OCI-LY7 (cell line): Measurements from ENCODE around the gene STAT6. TPM values are rescaled to one million over a fixed set of nuclear protein-coding genes. Genes with fewer than 3 reads are reported as not detected.

Experiments
- BruUV-seq: library from RNA; stranded (reverse); fragments of 400-500 nt; replicated peaks from 2 replicates; lab custom pipeline; 2021; lab: Mats Ljungman, UMichigan
- CTCF ChIA-PET: fragments of 300-600 bp; sonication (Branson Sonifier 250); formaldehyde crosslinking; loops from one replicate; lab custom pipeline; 2022; ENCODE audit warnings: antibody characterized with exemption; ENCODE audit not compliant: unreplicated experiment; lab: Charles Lee
- POLR2A ChIA-PET: fragments of 300-600 bp; sonication (Branson Sonifier 250); formaldehyde crosslinking; loops from one replicate; lab custom pipeline; 2022; ENCODE audit warnings: antibody characterized with exemption; lab: Charles Lee
- DNase-seq: peaks from one replicate; pipeline ENCODE4 v3.0.0-alpha.2; 2015; ENCODE audit warnings: low spot score
- H2AFZ ChIP-seq: fragments of 200-600 bp; sonication (generic), shearing (Covaris generic); 2 replicates; pipeline ENCODE4 v1.6.1; 2014; ENCODE audit warnings: mild to moderate bottlenecking, antibody characterized with exemption, low read length, moderate library complexity
- H3K27ac ChIP-seq: fragments of 200-600 bp; sonication (generic); 2 replicates; pipeline ENCODE4 v1.5.1; 2014; ENCODE audit warnings: mixed run types, low read depth, mild to moderate bottlenecking, moderate library complexity, low read length, inconsistent platforms; ENCODE audit not compliant: poor library complexity, severe bottlenecking
- H3K36me3 ChIP-seq: fragments of 200-600 bp; sonication (generic); 2 replicates; pipeline ENCODE4 v1.6.1; 2014; ENCODE audit warnings: mild to moderate bottlenecking, antibody characterized with exemption, low read length, moderate library complexity, mixed read lengths; ENCODE audit not compliant: insufficient read depth
- H3K4me1 ChIP-seq: fragments of 200-600 bp; sonication (generic); 2 replicates; pipeline ENCODE4 v1.5.1; 2014; ENCODE audit warnings: mild to moderate bottlenecking, low read length; ENCODE audit not compliant: insufficient read depth, poor library complexity, severe bottlenecking
- H3K4me2 ChIP-seq: fragments of 200-600 bp; sonication (generic); 2 replicates; pipeline ENCODE4 v1.6.1; 2014; ENCODE audit warnings: mild to moderate bottlenecking, low read length
- H3K4me3 ChIP-seq: fragments of 200-600 bp; sonication (generic); 2 replicates; pipeline ENCODE4 v1.5.1; 2014; ENCODE audit warnings: mild to moderate bottlenecking, low read depth, low read length; ENCODE audit not compliant: poor library complexity, severe bottlenecking
- H3K79me2 ChIP-seq: fragments of 200-600 bp; sonication (generic); 2 replicates; pipeline ENCODE4 v1.6.1; 2016; ENCODE audit warnings: low read depth, mild to moderate bottlenecking, low read length, moderate library complexity, mixed read lengths; ENCODE audit not compliant: insufficient read depth
- H3K9me2 ChIP-seq: fragments of 200-600 bp; sonication (generic); 2 replicates; pipeline ENCODE4 v1.6.1; 2016; ENCODE audit warnings: mild to moderate bottlenecking, low read length, mixed read lengths; ENCODE audit not compliant: insufficient read depth
- H3K9me3 ChIP-seq: fragments of 200-600 bp; sonication (generic); 2 replicates; pipeline ENCODE4 v1.6.1; 2014; ENCODE audit warnings: mild to moderate bottlenecking, mixed run types, low read length, mixed read lengths
- H4K20me1 ChIP-seq: fragments of 200-600 bp; sonication (generic); 2 replicates; pipeline ENCODE4 v1.6.1; 2014; ENCODE audit warnings: mild to moderate bottlenecking, antibody characterized with exemption, low read length, moderate library complexity, mixed read lengths; ENCODE audit not compliant: insufficient read depth
- CTCF ChIP-seq: fragments of 200-600 bp; sonication (generic); conservative IDR thresholded peaks from 2 replicates; pipeline ENCODE4 v1.5.1; 2014; ENCODE audit warnings: mild to moderate bottlenecking, antibody characterized with exemption, low read length, moderate library complexity, mixed read lengths
- EZH2phosphoT487 ChIP-seq: fragments of 200-600 bp; sonication (generic); IDR thresholded peaks from 2 replicates; pipeline ENCODE4 v1.6.1; 2018; ENCODE audit warnings: low read depth, borderline replicate concordance, mild to moderate bottlenecking, mixed run types, antibody characterized with exemption, low read length, moderate library complexity, mixed read lengths
- intact Hi-C: fragments of 100-400 bp; cut with micrococcal nuclease; formaldehyde crosslinking; loops from one replicate; pipeline ENCODE4 v1.10.0; 2022; ENCODE audit not compliant: unreplicated experiment
- total RNA-seq, 2 experiments: library from RNA; depleted of rRNA in 1 of 2; stranded (reverse); fragments of >200 nt in 1 of 2; shearing (Covaris generic) in 1 of 2; gene quantifications; 2 replicates each; pipeline ENCODE4 v1.2.3, GENCODE V29; 2014 to 2022

STAT6 gene
- total RNA-seq, 2 experiments from 2014 or later = 73.6 to 128 TPM

- H3K27ac ChIP-seq = no peak overlapping the region
- ChIA-PET CTCF (no interaction called here), POLR2A (no interaction called here)
- no peaks in the 10 kb centered on the region for H4K20me1 ChIP-seq
- no peaks in the 10 kb centered on the region for H3K4me1 ChIP-seq
- no peak overlapping the region for H2AFZ ChIP-seq
- no TSS peak for BruUV-seq
- no peaks in the 10 kb centered on the region for H3K9me3 ChIP-seq
- no peak overlapping the region for H3K4me3 ChIP-seq
- DNase-seq = no peak
- no peaks in the 10 kb centered on the region for H3K9me2 ChIP-seq
- intact Hi-C loops = no loop called here
- no peak overlapping the region for H3K4me2 ChIP-seq
- TF ChIP-seq CTCF = no peak
- TF ChIP-seq EZH2phosphoT487 = no peak
- H3K36me3 ChIP-seq = no peaks in the 10 kb centered on the region
- no peaks in the 10 kb centered on the region for H3K79me2 ChIP-seq
These were observed 38.2 kb upstream of the STAT6 start for GRCh38 chr12:57149245-57149900.

- no peaks in the 10 kb centered on the region for H3K9me3 ChIP-seq
- no peaks in the 10 kb centered on the region for H3K79me2 ChIP-seq
- DNase-seq = no peak
- no peaks in the 10 kb centered on the region for H3K36me3 ChIP-seq
- no peak overlapping the region for H3K27ac ChIP-seq
- no peaks in the 10 kb centered on the region for H3K9me2 ChIP-seq
- H2AFZ ChIP-seq = no peak overlapping the region
- POLR2A ChIA-PET = no interaction called here
- H3K4me1 ChIP-seq = no peaks in the 10 kb centered on the region
- no peak for TF ChIP-seq CTCF
- no peak for TF ChIP-seq EZH2phosphoT487
- H3K4me2 ChIP-seq = no peak overlapping the region
- intact Hi-C loops = no loop called here
- H4K20me1 ChIP-seq = no peaks in the 10 kb centered on the region
- no peak overlapping the region for H3K4me3 ChIP-seq
- BruUV-seq = no TSS peak
- CTCF ChIA-PET = no interaction called here
These were observed 37.5 kb upstream of the STAT6 start for GRCh38 chr12:57148469-57149244.
